ENCODE results near the gene REG4.

DNA sequence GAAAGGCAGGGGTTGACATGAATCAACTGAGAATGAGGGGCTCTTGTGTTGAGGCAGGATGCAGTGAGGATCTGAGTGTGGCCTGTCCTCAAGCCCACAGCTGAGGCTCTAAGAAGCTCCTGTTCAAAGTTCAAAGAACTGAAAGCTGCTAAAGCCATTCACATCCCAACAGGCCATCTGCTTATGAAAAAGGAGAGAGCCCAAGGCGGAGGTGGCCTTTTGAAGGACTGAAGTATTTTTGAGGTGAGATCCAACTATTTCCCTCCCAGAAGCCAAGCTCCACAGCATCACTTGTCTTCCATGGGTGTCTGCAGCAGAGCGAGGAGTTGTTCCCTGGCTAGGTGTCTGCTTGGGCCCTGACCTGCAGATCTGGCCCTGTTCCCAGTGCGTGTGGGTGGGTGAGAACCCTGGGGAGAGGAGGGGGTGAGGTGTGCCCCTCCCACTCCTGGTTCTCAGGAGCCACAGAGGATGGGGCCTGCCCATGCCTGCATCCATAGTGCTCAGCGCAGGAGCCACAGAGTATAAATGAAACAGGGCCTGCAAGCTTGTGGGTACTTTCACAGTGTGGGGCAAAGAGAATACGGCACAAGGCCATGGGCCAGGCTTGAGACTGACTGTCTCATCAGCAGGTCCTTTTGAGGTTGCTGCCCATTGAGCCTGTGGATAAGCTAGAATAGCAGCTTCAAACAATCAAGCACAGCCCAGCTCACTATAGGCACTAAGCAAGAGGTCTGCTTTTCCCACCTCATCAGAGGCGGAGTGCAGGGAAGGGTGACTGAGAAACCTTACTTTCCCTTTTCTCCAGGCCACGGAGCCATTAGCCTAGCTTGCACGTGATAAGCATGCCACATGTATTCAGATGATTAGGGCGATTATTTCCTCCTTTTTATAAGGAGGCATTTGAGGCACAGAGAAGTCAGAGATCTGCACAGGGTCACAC lies 15.7 kb downstream of the REG4 start:
- TF ChIP-seq ELK1 (IDR thresholded peaks at IDR 0.05; ENCODE audit: low read depth, low read length) (no peak), EP300 (IDR thresholded peaks at IDR 0.05) (no peak), ESRRA (IDR thresholded peaks at IDR 0.05; ENCODE audit: borderline replicate concordance, low read length) (no peak), CHD4 (IDR thresholded peaks at IDR 0.05; ENCODE audit: borderline replicate concordance) (no peak), CHD2 (IDR thresholded peaks at IDR 0.05; ENCODE audit: low read length, partially characterized antibody) (no peak), KDM1A (IDR thresholded peaks at IDR 0.05; ENCODE audit: low read depth) (no peak)
- TF ChIP-seq, protein P1, sequence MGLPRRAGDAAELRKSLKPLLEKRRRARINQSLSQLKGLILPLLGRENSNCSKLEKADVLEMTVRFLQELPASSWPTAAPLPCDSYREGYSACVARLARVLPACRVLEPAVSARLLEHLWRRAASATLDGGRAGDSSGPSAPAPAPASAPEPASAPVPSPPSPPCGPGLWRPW (IDR thresholded peaks at IDR 0.05): no peak
